Kidney epithelial cell (primary cell): ENCODE results near the gene PRR15. TPM values are rescaled to one million over a fixed set of nuclear protein-coding genes. Genes with fewer than 3 reads are reported as not detected.

Source experiments
- DNase-seq: peaks from one replicate; pipeline ENCODE4 v3.0.0-alpha.2; 2010; ENCODE audit warnings: low read depth
- H3K27me3 ChIP-seq: 2 replicates; pipeline ENCODE4 v1.6.0; 2011; ENCODE audit warnings: low read length; ENCODE audit not compliant: control insufficient read depth, insufficient read depth
- H3K36me3 ChIP-seq: 2 replicates; pipeline ENCODE4 v1.5.1; 2011; ENCODE audit warnings: low read length; ENCODE audit not compliant: control insufficient read depth, insufficient read depth
- H3K4me3 ChIP-seq: 2 replicates; pipeline ENCODE4 v1.5.1; 2011; ENCODE audit warnings: low read depth, mild to moderate bottlenecking, control low read depth, low read length
- total RNA-seq: library from RNA; depleted of rRNA; stranded (reverse); fragments of >200 nt; gene quantifications from 2 replicates; pipeline ENCODE4 v1.2.3, GENCODE V29; 2015
- TF ChIP-seq, protein P1 (sequence below): IDR thresholded peaks from 2 replicates; pipeline ENCODE4 v1.5.1; 2011; ENCODE audit warnings: mild to moderate bottlenecking, moderate library complexity, low read length, control low read depth, inconsistent platforms; ENCODE audit not compliant: insufficient read depth, poor library complexity, severe bottlenecking

PRR15 gene
- total RNA-seq, 1 donor from 2014 or later, result 21.4 TPM

DNA sequence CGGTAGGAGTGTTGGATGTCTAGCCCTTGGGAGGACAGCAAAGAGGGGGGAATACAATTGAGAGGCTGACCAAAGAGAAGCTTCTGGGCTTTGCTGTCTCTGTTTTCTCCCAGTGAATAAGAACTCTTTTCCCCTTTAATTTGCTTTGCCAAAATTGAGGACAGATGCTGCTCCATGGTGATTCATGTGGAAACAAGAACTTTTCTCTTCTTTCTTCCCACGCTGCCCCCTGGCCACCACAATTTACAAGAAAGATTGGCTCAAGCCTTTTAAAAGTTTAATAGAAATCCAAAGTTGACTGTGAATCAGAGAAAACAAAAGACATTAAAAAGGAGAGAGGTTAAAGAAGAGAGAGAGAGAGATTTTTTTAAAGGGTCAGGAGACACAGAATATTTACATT, 49.0 kb downstream of the PRR15 start:
- TF ChIP-seq, protein P1, sequence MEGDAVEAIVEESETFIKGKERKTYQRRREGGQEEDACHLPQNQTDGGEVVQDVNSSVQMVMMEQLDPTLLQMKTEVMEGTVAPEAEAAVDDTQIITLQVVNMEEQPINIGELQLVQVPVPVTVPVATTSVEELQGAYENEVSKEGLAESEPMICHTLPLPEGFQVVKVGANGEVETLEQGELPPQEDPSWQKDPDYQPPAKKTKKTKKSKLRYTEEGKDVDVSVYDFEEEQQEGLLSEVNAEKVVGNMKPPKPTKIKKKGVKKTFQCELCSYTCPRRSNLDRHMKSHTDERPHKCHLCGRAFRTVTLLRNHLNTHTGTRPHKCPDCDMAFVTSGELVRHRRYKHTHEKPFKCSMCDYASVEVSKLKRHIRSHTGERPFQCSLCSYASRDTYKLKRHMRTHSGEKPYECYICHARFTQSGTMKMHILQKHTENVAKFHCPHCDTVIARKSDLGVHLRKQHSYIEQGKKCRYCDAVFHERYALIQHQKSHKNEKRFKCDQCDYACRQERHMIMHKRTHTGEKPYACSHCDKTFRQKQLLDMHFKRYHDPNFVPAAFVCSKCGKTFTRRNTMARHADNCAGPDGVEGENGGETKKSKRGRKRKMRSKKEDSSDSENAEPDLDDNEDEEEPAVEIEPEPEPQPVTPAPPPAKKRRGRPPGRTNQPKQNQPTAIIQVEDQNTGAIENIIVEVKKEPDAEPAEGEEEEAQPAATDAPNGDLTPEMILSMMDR, result no peak
- H3K36me3 ChIP-seq, result no peaks in the 10 kb centered on the region
- DNase-seq, result no peak
- H3K4me3 ChIP-seq, result no peak overlapping the region
- H3K27me3 ChIP-seq, result no peaks in the 10 kb centered on the region

DNA sequence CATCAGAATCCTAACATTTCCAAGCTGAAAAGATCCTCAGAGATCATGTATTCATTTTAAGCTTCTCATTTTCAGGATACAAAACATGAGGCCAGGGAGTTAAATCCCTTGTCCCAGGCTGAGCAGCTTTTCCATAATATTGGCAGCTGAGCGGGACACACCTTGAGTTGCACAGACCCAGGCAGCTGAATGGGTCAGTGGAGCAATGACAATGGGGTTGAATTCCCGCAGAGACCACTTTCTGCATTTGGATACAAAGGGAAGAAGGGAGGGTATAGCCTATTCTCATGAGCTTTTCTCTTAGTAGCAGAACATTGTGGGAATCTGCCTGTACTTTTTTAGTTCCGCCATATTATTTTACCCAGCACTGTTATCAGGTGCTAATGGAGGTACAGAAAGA, 49.5 kb downstream of the PRR15 start:
- Histone ChIP-seq H3K36me3 (no peaks in the 10 kb centered on the region), H3K4me3 (no peak overlapping the region), H3K27me3 (no peaks in the 10 kb centered on the region)
- TF ChIP-seq, protein P1, result no peak
- no peak for DNase-seq

DNA sequence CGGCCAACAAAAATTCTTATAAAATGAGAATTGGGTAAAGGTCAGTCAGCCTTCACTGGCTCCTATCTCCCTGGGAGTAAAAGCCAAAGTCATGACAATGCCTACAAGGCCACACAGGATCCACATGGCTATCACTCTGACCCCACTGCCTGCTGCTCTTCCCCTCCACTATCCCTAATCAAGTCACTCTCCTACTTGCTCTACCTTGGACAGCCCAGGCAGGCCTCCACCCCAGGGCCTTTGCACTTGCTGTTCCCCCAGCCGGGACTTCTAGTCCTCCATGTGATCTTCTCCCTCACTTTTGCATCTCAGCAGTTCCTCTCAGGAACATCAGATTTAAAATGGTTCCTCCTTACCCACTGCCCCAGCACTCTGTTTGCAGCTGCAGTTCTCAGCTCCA, 50.6 kb downstream of the PRR15 start:
- Histone ChIP-seq H3K36me3 (no peaks in the 10 kb centered on the region), H3K27me3 (no peaks in the 10 kb centered on the region), H3K4me3 (no peak overlapping the region)
- no peak for DNase-seq
- TF ChIP-seq, protein P1, result no peak

Other genes starting within 250 kb of the PRR15 start
- gene WIPF3, start 242.7 kb downstream of the PRR15 start, total RNA-seq, result 0.46 and 0.68 TPM in 2 replicates